GM23338 (cell line): ENCODE measurements around the gene STRA6.

Source experiments
- CREB1 ChIP-seq: fragments of 250-450 bp; sonication (Bioruptor Pico); IDR thresholded peaks from 2 replicates; pipeline ENCODE4 v1.5.0; 2020; ENCODE audit warnings: low read depth, mild to moderate bottlenecking, moderate library complexity
- CTCF ChIP-seq, 2 experiments: fragments of 200-600 bp in 1 of 2; sonication (generic) in 1 of 2; conservative IDR thresholded peaks; 2 replicates each; pipeline versions ENCODE4 v1.5.1 to v1.6.1; 2016 to 2017; ENCODE audit warnings: antibody characterized with exemption in 2 of 2, low read depth in 2 of 2, mild to moderate bottlenecking in 2 of 2, moderate library complexity in 1 of 2
- ETS1 ChIP-seq: IDR thresholded peaks from 2 replicates; pipeline ENCODE4 v1.6.1; 2016; ENCODE audit warnings: antibody characterized with exemption
- EZH2 ChIP-seq: fragments of 200-600 bp; sonication (generic); IDR thresholded peaks from one replicate; pipeline ENCODE4 v1.8.0; 2017; ENCODE audit warnings: antibody characterized with exemption, mild to moderate bottlenecking, low read depth; ENCODE audit not compliant: unreplicated experiment
- EZH2phosphoT487 ChIP-seq: fragments of 200-600 bp; sonication (generic); IDR thresholded peaks from one replicate; pipeline ENCODE4 v1.8.1; 2018; ENCODE audit warnings: antibody characterized with exemption; ENCODE audit not compliant: unreplicated experiment
- JUNB ChIP-seq: IDR thresholded peaks from one replicate; pipeline ENCODE4 v1.6.1; 2016; ENCODE audit warnings: antibody characterized with exemption; ENCODE audit not compliant: unreplicated experiment
- POLR2AphosphoS5 ChIP-seq: IDR thresholded peaks from 2 replicates; pipeline ENCODE4 v1.6.1; 2016; ENCODE audit warnings: antibody characterized with exemption, low read depth
- REST ChIP-seq: IDR thresholded peaks from one replicate; pipeline ENCODE4 v1.6.1; 2018; ENCODE audit warnings: antibody characterized with exemption; ENCODE audit not compliant: unreplicated experiment
- STAT1 ChIP-seq: IDR thresholded peaks from one replicate; pipeline ENCODE4 v1.6.1; 2016; ENCODE audit warnings: antibody characterized with exemption; ENCODE audit not compliant: unreplicated experiment
- ZNF114 ChIP-seq: fragments of 250-450 bp; sonication (Bioruptor Pico); IDR thresholded peaks from 2 replicates; pipeline ENCODE4 v1.5.0; 2020; ENCODE audit warnings: mild to moderate bottlenecking, moderate library complexity
- ZNF331 ChIP-seq: fragments of 250-450 bp; sonication (Bioruptor Pico); IDR thresholded peaks from 2 replicates; pipeline ENCODE4 v1.5.0; 2020; ENCODE audit warnings: low read depth, mild to moderate bottlenecking, moderate library complexity

DNA sequence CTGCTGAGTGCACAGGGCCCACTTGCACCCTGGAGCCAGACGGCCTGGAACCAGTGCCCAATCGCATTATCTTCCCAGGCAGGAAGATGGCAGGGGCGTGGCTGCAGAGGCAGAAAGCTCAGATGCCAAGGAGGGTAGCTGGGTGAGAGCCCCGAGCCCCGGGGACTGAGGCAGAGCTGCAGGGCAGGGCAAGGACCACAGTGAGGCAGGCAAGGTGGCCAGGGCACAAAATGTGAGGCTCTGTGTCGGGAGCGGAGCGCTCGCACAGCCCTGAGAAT lies 31.9 kb upstream of the STRA6 start:
- TF ChIP-seq CTCF (conservative IDR thresholded peaks at IDR 0.05; ENCODE audit: low read depth in 2 of 2) = no peak
- TF ChIP-seq POLR2AphosphoS5 = no peak
- no peak for TF ChIP-seq CREB1
- TF ChIP-seq REST = no peak
- no peak for TF ChIP-seq EZH2
- no peak for TF ChIP-seq ETS1
- TF ChIP-seq EZH2phosphoT487 = no peak
- no peak for TF ChIP-seq STAT1
- no peak for TF ChIP-seq ZNF331 (CRISPR knock-in tag)
- no peak for TF ChIP-seq ZNF114 (CRISPR knock-in tag)
- TF ChIP-seq JUNB = no peak
